ENCODE measurements around the gene RAD51C. TPM values are rescaled to one million over a fixed set of nuclear protein-coding genes. Genes with fewer than 3 reads are reported as not detected.

RAD51C gene
- total RNA-seq, 1 donor from 2014 or later: 63.1 TPM

Other genes starting within 250 kb of the RAD51C start
- gene HSF5, start 204.2 kb upstream of the RAD51C start, total RNA-seq: 1.2 TPM in 2 replicates
- 57.3 and 59.7 TPM in 2 replicates for gene MTMR4, start 178.0 kb upstream of the RAD51C start, total RNA-seq
- gene TEX14, start 557 bp upstream of the RAD51C start, total RNA-seq: 0.23 and 0.52 TPM in 2 replicates
- 0.02 and 0.05 TPM in 2 replicates for gene PPM1E, start 63.3 kb downstream of the RAD51C start, total RNA-seq

All from T-helper 2 cell treated with Interferon-gamma antibody and Interleukin-4, amounts not matched to agents 100 ng/mL and 5 ng/mL, for 36 hours (primary cell).